H1 (cell line): ENCODE data around the gene ZFP64. TPM values are rescaled to one million over a fixed set of nuclear protein-coding genes. Genes with fewer than 3 reads are reported as not detected.

ENCODE experiments used
- ASH2L ChIP-seq: fragments of 200-600, 300-600 bp; sonication (generic); IDR thresholded peaks from one replicate; pipeline ENCODE4 v1.7.1; 2017; ENCODE audit warnings: low read length
- CEBPB ChIP-seq: IDR thresholded peaks from 2 replicates; pipeline ENCODE4 v1.6.1; 2012; ENCODE audit warnings: low read depth, low read length
- CHD1 ChIP-seq: IDR thresholded peaks from 2 replicates; pipeline ENCODE4 v1.6.1; 2012; ENCODE audit warnings: low read depth, low read length, improper control_type of control experiment
- EZH2 ChIP-seq: fragments of 200-600 bp; sonication (generic); IDR thresholded peaks from 2 replicates; pipeline ENCODE4 v1.7.1; 2012; ENCODE audit warnings: low read depth, mild to moderate bottlenecking, moderate library complexity, low read length, inconsistent platforms; ENCODE audit not compliant: severe bottlenecking
- RFX5 ChIP-seq: IDR thresholded peaks from 2 replicates; pipeline ENCODE4 v1.6.1; 2011; ENCODE audit warnings: low read depth, low read length, improper control_type of control experiment, borderline replicate concordance
- TEAD4 ChIP-seq: IDR thresholded peaks from 2 replicates; pipeline ENCODE4 v1.6.1; 2012; ENCODE audit warnings: low read depth, low read length, inconsistent platforms, mixed read lengths
- polyA plus RNA-seq, 7 experiments: library from polyadenylated mRNA; depleted of rRNA in 3 of 7; stranded (reverse) in 5 of 7; unstranded in 2 of 7; fragments of >200 nt in 5 of 7; fragments of 200-250 nt in 2 of 7; gene quantifications; 1 replicate in 5 of 7; 2 replicates in 1 of 7; 4 replicates in 1 of 7; pipeline versions ENCODE4 v1.2.1 to v1.2.3, GENCODE V29; 2011 to 2013; ENCODE audit warnings: missing spikeins in 2 of 7, mixed read lengths in 2 of 7
- total RNA-seq: library from RNA; stranded (reverse); fragmentation: NEBNext Ultra II Directional; extraction: Animal tissue kit (Norgen Biotek cat#: 25700); gene quantifications from 2 replicates; pipeline ENCODE4 v1.2.1, GENCODE V29; 2021
- TF ChIP-seq, protein P1 (sequence below): fragments of 300-600 bp; sonication (generic); IDR thresholded peaks from 2 replicates; pipeline ENCODE4 v1.7.1; 2012; ENCODE audit warnings: low read length, moderate library complexity, mild to moderate bottlenecking, inconsistent platforms; ENCODE audit not compliant: insufficient replicate concordance

ZFP64 gene
- total and polyA plus RNA-seq, 2 of the 8 experiments (the other 6 are each of a cell fraction or from before 2014, with no cell fraction given) = 25.3 to 43.7 TPM

- TF ChIP-seq, protein P1, sequence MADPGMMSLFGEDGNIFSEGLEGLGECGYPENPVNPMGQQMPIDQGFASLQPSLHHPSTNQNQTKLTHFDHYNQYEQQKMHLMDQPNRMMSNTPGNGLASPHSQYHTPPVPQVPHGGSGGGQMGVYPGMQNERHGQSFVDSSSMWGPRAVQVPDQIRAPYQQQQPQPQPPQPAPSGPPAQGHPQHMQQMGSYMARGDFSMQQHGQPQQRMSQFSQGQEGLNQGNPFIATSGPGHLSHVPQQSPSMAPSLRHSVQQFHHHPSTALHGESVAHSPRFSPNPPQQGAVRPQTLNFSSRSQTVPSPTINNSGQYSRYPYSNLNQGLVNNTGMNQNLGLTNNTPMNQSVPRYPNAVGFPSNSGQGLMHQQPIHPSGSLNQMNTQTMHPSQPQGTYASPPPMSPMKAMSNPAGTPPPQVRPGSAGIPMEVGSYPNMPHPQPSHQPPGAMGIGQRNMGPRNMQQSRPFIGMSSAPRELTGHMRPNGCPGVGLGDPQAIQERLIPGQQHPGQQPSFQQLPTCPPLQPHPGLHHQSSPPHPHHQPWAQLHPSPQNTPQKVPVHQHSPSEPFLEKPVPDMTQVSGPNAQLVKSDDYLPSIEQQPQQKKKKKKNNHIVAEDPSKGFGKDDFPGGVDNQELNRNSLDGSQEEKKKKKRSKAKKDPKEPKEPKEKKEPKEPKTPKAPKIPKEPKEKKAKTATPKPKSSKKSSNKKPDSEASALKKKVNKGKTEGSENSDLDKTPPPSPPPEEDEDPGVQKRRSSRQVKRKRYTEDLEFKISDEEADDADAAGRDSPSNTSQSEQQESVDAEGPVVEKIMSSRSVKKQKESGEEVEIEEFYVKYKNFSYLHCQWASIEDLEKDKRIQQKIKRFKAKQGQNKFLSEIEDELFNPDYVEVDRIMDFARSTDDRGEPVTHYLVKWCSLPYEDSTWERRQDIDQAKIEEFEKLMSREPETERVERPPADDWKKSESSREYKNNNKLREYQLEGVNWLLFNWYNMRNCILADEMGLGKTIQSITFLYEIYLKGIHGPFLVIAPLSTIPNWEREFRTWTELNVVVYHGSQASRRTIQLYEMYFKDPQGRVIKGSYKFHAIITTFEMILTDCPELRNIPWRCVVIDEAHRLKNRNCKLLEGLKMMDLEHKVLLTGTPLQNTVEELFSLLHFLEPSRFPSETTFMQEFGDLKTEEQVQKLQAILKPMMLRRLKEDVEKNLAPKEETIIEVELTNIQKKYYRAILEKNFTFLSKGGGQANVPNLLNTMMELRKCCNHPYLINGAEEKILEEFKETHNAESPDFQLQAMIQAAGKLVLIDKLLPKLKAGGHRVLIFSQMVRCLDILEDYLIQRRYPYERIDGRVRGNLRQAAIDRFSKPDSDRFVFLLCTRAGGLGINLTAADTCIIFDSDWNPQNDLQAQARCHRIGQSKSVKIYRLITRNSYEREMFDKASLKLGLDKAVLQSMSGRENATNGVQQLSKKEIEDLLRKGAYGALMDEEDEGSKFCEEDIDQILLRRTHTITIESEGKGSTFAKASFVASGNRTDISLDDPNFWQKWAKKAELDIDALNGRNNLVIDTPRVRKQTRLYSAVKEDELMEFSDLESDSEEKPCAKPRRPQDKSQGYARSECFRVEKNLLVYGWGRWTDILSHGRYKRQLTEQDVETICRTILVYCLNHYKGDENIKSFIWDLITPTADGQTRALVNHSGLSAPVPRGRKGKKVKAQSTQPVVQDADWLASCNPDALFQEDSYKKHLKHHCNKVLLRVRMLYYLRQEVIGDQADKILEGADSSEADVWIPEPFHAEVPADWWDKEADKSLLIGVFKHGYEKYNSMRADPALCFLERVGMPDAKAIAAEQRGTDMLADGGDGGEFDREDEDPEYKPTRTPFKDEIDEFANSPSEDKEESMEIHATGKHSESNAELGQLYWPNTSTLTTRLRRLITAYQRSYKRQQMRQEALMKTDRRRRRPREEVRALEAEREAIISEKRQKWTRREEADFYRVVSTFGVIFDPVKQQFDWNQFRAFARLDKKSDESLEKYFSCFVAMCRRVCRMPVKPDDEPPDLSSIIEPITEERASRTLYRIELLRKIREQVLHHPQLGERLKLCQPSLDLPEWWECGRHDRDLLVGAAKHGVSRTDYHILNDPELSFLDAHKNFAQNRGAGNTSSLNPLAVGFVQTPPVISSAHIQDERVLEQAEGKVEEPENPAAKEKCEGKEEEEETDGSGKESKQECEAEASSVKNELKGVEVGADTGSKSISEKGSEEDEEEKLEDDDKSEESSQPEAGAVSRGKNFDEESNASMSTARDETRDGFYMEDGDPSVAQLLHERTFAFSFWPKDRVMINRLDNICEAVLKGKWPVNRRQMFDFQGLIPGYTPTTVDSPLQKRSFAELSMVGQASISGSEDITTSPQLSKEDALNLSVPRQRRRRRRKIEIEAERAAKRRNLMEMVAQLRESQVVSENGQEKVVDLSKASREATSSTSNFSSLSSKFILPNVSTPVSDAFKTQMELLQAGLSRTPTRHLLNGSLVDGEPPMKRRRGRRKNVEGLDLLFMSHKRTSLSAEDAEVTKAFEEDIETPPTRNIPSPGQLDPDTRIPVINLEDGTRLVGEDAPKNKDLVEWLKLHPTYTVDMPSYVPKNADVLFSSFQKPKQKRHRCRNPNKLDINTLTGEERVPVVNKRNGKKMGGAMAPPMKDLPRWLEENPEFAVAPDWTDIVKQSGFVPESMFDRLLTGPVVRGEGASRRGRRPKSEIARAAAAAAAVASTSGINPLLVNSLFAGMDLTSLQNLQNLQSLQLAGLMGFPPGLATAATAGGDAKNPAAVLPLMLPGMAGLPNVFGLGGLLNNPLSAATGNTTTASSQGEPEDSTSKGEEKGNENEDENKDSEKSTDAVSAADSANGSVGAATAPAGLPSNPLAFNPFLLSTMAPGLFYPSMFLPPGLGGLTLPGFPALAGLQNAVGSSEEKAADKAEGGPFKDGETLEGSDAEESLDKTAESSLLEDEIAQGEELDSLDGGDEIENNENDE = no peak
- TF ChIP-seq RFX5 (no peak), CHD1 (no peak), EZH2 (no peak), ASH2L (no peak), CEBPB (no peak), TEAD4 (no peak)
These were observed 42.9 kb upstream of the ZFP64 start (continued) for GRCh38 chr20:52234302-52235045.
